Activated CD4-positive, alpha-beta T cell treated with anti-CD3 and anti-CD28 coated beads, Interleukin-2, Interleukin-6, amounts not matched to agents 100 ng/mL and 50 ng/mL, durations not matched to agents 16 hours and 8 hours (primary cell): ENCODE data around the gene CYBA.
A peak's percentile ranks its signal among the peaks of the same experiment; 100 is the strongest.

ENCODE experiments used
- DNase-seq: peaks from one replicate; pipeline ENCODE4 v3.0.0-alpha.2; 2020

Gene CYBA

DNA sequence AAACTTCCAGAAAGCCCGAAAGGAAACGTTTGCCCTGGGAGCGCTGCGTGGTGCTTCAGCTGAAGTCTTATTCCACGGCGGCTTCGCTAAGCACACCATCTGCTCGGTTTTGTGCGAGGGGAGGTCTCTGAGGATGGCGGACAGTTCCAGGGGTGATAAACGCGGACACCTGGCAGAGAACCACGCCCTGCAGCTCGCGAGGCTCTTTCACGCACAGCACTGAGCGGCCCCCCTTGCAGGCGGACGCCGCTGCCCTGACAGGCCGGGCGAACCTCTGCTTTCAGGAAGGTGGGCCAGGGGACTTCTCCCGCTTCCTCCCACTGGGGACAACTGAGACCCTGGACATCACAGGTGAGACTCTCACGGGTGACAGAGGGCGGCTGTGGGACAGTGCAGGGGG, 8.3 kb upstream of the CYBA start:
- no peak for DNase-seq

DNA sequence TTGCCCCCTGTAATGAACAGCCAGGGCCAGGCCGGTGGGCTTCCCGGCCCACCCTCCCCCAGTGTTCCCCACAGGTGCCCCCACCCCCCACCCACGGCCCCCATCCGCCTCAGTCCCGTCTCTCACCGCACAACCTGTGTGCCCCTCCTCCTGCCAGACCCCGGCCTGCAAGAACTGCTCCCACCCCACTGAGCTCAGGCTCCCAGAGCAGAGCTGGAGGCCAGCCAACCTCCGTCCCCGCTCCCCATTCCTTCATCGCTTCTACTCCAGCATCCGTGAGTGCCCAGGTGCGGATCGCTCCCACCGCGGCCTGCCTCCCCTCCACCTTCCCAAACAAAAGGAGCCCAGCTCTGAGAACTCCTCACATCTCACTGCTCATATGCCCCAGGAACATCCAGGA, 7.9 kb upstream of the CYBA start:
- no peak for DNase-seq

DNA sequence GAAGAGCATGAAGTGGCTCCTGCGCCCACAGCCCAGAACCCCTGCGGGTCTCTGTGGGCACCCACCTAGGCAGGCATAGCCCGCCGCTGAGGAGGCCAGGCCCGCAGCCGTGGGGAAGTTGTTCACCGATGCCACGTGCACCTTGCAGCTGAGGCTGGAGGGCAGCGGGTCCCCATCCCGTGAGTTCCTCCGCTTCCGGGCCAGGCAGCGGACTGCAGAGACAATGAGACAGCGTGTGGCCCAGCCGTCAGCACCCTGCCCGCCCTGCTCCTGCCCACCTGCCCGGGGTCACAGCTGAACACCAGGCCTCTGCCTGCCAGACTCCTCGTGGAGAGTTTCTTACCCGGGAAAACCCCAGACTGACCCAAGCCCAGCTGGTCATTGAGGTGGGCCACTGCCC, 6.5 kb upstream of the CYBA start:
- no peak for DNase-seq

DNA sequence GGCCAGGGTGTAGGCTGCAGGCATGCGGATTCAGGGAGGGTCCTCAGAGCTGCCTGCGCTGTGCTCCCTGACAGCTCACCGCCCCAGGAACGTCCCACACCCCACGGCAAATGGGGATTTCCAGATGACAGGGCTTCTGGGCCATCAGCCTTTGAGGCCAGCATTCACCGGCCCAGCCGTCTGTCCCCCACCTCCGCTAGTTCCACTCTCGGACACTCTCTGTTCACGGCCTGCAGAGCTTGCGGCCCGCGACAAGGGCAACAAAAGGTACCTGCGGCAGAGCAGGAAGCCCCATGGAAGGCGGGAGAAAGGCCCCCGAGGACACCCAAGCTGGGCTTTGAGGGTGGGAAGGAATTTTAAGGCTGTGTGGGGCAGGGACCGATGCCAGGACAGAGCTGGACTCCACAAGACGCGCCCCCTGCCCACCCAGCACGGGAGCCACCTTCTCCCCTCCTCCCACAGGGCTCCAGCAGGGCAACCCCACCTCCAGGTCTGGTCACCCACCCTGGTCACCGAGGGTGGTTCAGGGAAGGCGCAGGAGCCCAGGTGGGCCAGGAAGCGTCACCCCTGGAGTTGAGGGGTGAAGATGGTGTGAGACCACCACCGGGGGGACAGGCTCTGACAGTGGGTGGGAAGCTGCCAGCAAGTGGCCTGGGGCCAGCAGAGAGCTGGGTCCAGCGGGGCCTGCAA, 5.6 kb upstream of the CYBA start:
- DNase-seq: no peak

DNA sequence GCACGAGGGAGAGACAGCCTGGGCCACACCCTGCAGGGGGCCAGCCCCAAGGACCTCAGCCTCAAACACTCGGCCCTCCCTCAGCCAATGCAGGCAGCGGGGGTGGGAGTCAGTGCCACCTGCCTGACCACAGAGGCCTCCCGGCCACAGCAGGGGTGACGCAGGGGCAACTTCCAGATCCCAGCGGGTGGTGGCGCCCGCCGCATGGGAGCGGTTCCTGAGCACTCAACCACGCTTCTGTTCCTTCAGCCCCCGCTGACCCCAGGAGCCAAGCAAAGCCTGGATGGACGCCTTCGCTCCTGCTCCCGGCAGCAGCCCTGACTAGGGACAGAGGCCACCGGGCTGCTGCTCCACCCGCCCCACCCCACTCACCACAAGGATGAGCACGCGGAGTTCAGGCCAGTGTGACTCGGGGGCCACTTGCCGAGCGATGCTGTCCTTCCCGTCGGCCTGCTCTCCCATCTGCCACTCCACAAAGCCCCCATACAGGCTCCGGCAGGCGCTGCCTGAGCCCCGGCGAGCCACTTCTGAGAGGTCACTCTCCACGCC, 5.0 kb upstream of the CYBA start:
- DNase-seq: no peak

DNA sequence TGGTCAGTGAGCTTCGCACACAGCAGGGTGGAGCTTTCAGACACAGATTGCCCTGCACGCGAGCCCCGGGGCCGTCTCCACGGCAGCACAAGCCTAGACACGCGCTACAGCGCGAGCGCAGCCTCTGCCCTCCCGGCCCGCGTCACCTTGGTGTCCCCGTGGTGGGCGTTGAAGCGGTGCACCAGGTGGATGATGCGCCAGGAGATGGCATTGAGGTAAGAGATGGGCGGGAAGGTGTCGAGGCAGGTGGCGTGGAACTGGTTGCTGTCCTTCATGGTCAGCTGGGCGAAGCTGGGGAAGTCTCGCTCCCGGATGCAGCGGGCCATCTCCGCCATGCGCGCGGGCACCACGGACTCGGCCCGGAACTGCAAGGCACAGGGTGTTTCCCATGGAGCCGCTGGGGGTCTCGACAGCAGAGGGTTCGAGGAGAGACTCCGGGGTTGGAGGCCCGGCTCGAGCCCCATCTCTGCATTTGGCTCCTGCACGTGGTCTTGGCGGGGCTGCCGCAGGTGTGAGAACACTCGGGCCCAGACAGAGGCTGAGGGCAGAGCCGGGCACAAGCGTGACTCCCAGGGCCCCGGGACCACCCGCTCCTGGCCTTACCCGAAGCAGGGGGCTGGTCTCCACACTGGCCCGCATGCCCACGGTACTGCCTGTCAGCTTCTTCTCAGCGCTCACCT, 4.3 kb upstream of the CYBA start:
- no peak for DNase-seq

DNA sequence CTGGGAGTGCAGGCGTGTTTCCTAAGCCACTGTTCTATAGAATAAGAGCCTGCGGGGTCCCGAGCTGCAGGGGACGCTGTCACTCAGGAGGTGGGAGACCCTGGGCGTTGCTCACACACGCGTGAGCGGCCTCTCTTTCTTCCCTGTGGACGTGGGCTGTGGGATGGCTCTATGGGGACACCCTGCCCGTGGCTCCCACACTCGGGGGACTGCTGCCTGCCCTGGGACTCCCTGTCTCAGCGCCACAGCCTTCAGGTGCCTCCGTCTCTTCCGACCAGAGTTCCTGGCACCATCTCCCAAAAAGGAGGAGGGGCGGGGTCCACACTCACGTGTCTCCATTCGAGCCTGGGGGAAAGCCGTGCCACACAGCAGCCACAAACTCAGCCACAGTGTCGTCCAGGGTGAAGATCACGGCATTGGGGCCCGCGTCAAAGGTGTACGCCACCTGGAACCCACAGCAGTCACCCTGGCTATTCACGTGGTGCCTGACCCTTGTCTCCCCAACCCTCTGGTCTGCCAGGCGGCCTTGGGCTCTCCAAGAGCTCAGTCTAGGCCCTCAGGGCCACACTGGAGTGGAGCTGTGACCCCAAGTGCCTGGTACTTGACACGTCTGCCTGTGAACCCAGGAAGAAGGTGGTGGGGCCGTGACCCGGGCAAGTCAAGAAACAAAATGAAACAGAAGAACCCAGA, 3.7 kb upstream of the CYBA start:
- no peak for DNase-seq

DNA sequence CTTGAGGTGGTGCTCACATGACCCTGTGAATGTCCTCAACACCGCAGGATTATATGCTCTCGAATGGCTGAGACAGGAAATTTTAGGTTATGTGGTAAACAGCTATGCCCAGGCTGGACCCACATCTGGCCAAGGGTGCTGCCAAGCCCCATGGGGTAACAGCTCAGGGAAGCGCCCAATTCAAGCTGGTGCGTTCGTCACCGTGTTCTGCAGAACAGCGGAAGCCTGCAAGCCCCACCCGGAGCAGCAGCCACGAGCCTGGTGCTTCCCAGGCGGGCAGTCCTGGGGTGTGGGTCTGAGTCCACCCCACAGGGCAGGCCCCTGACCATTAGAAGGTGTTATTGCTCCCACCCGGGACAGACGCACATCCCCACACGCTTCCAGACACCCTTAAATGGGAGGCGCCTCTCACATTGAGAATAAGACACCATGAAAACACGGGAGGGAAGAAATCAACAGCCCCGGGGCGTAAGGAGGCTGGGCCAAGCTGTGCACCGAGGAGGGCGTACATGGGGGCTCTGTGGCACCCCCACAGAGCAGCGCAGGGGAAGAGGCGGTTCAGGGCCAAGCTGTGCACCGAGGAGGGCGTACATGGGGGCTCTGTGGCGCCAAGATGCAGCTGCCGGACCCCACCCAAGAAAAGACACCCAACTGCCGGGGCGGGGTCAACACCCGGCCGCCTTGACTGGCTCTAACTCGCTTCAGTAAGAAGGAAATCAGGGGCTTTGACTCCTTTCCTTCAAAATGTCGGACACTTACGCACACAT, 2.9 kb upstream of the CYBA start:
- DNase-seq: no peak

DNA sequence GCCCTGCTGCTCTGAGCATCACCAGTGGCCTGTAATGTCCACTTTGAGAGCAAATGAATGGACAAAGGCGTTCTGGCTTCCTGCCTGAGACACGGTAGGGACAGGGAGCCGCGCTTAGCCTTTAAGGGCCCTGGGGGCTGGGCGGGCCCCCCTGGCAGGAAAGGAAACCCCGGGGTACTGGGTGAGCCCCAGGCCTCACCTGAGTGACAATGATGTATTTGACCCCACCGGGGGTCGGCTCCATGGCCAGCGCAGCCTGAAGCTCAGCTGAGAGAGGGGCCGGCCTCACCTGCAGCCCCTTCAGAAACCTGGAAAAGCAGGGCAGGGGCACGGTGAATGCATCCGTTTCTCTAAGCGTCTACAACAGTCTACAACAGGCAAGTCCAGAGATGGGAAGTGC, 2.2 kb upstream of the CYBA start:
- no peak for DNase-seq

DNA sequence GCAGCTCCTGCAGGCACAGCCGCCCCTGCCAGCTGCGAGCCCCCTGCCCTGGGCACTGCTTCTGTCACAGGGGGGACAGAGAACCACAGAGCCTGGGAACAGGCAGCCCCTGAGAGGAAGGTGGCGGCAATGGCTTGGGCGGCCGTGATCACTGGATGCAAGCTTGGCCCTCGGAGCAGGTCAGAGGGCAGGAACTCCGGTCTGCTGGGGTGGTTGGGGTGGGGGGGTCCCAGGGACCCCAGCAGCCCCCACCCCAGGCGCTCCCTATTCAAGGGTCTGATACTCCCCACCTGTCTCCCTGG, 1.9 kb upstream of the CYBA start:
- DNase-seq: no peak

DNA sequence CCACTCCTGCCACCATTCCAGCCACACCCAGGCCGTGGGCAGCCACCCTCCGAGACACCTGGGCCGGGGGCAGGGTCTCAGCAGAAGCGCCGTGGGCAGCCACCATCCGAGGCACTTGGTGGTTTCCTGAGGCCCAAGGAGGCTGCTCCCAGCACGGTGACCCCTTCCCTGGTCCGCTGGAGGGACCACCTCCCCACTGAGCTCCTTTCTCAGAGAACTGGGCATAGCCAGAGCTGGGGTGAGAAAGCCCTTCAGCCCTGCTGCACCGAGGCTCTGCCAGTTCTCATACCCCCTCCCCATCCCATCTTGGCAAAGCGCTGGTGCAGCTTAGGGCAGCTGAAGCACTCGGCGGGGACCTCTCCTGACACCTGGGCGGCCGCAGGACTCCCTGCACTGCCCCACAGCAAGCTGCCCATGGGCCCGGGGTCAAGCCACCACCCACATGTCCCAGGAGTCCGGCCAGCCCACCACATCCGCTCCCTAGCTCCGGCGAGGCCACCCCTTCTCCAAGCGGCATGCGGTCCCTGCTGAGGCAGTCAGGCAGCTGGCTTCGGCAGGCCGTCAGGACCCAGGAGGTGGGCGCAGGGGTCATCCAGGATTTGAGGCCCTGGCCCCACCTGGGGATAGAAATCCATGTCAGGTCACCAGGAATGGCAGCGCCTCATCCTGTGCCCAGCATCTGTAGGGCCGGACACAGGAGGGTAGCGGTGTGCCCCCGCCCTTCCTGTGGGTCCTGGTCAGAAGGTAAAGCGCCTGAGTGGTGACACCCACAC, 1.3 kb upstream of the CYBA start:
- DNase-seq: no peak

DNA sequence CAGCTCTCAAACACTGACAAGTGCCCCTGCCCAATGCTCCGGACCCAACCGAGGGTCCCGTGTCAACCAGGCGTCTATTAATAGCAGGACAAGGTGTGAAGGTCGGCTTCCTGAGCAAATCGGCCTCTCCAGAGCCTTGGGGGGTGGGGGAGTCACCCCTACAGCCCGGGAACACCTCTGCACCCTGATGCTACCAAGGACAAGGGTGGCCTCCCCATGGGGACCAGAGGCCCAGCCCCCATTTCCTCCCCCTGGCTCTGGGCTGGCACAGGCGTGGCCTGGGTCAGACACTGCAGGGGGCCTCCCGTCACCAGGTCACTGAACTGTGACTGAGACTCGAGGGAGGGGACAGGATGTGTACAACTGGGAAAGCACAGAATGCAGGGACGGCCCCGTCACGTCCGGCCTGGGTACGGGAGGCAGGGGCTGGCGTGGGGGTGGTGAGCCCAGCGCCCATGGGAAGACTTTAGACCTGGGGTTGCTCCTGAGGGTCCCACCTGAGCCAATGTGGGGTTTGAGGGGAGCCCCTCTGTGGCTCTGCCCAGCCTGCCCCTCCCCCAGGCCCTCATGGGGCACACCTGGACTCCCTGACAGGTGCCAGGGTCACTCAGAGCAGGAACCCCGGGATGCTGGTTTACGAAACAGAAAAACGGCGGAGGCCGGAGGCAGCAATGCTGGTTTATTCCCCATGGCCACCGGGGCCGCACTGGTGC, 579 bp upstream of the CYBA start:
- DNase-seq: peak; percentile 91

DNA sequence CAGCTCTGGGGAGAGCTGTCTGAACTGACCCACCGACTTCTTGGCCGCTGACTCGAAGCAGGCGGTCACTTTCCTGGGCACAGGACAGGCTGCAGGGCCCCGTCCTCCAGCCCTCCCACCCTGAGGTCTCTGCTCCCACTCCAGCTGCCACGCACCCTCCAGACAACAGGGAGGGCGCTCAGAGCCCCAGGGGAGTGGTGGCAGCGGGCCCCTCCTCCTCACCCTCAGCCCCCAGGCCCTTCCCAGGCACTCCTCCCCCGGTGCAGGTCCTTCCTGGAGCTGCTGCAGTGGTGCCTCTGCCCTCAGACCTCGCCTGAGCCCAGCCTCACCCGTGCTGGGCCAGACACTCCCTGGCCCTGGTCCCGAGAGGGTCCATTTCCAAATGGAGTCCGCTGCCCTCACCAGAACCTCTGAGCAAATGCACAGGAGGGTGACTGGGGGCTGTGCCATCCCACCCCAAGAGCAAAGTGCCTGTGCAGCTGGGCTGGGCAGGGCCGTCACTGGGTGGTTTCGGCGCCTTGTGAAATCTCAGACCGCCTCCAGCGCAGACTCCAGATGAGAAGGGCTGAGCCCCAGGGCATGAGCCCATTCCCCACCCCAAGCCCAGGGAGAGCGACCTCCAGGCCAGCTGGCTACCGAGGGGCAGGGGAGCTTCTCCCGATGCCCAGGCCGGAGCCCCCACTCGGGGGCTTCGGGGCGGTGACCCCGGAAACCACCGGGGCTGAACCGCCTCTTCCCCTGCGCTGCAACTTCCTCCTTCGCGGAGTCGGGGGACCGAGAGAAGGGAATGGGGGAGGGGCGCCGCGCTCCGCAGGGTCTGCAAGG, 717 bp downstream of the CYBA start:
- peak; percentile 50 for DNase-seq

DNA sequence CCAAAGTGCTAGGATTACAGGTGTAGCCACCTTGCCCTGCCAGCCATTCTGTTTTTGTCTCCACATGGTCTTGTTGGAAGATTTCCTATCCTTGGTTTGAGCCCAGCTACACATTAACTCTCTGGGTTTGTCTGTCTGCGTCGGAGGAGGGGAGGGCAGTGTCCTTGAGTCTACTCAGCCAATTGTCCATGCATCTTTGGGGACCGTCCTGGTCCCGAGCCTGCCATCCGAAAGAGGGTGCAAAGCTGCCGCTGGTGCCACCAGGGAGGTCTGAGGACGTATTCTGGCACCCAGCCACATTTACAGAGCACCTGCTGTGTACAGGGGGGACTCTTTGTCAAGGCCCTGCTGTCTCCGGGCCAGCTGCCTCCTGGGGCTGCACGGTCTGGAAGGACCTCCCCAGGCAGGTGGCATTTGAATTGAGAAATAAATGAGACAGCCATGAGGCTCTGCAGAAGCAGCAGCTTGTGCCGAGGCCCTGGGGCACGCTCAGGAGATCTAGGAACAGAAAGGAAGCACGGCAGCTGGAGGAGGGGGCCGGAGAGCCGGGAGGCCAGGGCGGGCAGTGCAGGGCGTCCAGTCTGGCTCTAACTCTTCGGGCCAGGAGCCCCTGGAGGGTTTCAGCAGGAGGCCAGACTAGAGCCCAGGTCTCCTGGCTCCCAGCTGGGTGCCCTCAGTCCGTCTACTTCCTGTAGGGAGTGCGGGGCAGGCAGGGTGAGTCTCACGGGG, 1.5 kb downstream of the CYBA start:
- DNase-seq: no peak

DNA sequence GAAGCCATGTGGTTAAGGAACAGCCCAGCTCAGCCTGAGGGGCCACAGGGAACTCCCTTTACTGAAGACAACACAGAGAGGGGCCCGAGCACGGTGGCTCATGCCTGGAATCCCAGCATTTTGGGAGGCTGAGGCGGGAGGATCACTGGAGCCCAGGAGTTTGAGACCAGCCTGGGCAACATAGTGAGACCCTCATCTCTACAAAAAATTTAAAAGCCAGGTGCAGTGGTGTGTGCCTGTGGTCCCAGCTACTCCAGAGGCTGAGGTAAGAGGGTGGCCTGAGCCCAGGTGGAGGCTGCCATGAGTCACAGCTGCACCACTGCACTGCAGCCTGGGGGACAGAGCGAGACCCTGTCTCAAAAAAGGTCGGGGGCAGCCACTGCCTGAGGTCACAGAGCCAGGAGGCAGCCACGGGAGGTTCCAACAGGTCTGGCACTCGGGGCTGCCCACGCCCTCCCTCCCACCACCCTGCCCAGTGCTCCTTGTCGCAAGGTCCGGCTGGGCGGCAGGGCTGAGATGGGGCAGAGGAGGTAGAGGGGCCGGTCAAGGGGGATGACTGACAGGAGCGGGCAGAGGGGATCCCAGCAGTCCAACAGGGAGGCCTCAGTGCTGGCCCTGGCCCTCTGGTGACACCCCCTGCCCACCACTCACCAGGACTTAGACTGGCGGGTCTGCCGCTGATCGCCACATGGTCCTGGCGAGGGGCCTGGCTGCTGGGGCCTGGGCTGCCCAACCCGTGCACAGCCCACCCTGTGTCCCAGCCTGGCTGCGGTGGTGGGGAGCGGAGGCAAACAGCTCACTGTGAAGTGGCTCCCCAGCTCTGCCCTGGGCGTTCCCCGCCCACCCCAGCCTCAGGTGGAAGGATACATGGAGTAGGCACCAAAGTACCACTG, 3.4 kb downstream of the CYBA start:
- DNase-seq: no peak

DNA sequence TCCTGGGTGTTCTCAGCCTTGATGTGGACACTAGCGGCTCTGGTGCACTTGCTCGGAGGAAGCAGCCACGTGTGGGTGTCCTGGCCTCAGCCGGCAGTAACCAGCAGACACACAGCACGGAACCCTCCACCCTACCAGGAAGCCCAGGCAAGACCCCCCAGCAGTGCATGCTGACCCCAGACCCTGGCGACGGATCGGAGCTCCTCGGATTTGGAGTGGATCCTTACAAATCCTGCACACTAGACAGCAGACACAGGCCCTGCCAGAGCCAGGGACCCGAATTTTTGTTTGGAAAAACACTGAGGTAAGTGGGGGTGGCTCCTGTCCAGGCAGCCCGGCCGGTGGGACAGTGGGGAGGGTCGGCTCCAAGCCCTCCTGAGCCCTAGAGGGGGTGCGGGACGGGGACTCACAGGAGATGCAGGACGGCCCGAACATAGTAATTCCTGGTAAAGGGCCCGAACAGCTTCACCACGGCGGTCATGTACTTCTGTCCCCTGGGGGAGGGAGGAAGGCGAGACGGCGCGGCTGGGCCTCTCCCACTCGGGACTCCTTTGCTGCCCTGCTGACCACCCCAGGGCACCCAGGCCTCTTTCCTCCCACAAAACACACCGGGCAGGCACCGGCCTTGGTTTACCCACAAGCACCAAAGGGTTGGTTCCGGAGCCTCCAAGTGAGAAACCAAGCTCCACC, 4.4 kb downstream of the CYBA start:
- no peak for DNase-seq

DNA sequence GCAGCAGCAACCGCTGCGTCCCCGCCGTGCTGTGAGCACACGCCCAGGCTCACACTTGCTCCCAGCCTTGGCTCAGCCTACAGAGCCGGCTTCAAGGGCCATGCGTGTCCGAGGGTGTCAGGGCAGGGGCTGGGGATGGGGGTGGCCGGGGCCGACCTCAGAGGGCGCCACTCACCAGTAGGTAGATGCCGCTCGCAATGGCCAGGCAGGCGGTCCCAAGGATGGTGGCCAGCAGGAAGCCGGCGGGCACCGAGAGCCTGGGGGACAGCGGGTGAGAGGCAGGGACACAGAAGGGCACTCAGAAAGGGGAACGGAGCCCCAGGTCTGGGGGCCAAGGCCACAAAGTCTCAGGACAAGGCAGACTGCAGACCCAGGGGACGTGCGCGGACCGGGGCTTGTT, 4.9 kb downstream of the CYBA start:
- DNase-seq: no peak

DNA sequence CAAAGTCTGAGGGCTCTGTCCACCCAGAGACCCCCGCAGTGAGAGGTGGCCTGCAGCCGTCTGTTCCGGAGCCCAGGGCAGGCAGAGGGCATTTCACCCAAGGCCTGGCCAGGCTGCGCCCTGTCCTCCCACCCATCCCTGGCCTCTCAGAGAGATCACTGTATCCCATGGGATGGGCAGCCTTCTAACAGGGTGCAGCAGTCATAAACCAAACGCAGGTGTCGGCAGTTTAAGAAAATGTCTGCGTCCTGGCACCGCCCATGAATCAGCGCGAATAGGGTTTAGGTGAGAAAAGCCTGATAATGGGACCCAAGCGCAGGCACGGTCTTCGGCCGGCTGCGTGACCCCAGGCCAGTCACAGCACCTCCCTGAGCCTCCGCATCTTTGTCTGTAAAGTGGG, 5.4 kb downstream of the CYBA start:
- no peak for DNase-seq

DNA sequence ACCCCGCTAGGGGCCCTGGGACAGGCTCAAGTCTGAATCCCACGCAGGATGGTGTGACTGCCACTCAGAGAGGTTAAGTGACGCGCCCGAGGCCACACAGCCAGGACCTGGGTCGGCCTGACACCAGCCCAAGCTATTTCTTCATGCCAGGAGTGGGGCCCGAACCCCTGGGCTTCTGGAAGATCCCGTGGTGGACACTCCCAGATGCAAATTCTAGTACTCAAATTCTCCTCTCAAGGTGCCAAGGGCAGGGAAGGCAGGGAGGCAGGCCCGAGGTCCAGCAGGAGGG, 7.3 kb downstream of the CYBA start:
- no peak for DNase-seq
